ENCODE data around the gene RNF26.
"Not testable (repeated sequence)": the region's sequence is repeated elsewhere in the genome, so short reads cannot be mapped to it uniquely, and the experiment has no call there.

RNF26 gene

GRCh38 chr11:119372260-119373058 is 38.1 kb downstream of the RNF26 start:
- no peak for DNase-seq

- DNase-seq = no peak
Observed at GRCh38 chr11:119373059-119373920, 39.0 kb downstream of the RNF26 start.

GRCh38 chr11:119373921-119374631 is 39.7 kb downstream of the RNF26 start:
- DNase-seq = peak; percentile 55

GRCh38 chr11:119374632-119375336 is 40.5 kb downstream of the RNF26 start:
- DNase-seq = no peak

GRCh38 chr11:119375337-119376196 is 41.2 kb downstream of the RNF26 start:
- DNase-seq = no peak

- DNase-seq = no peak
Observed at GRCh38 chr11:119376197-119376847, 42.0 kb downstream of the RNF26 start.

- no peak for DNase-seq
Observed at GRCh38 chr11:119377112-119377901, 43.0 kb downstream of the RNF26 start.

- DNase-seq = no peak
Observed at GRCh38 chr11:119377961-119378667, 43.8 kb downstream of the RNF26 start.

- DNase-seq = no peak
Observed at GRCh38 chr11:119378851-119379465, 44.6 kb downstream of the RNF26 start.

GRCh38 chr11:119380160-119380826 is 46.0 kb downstream of the RNF26 start:
- DNase-seq = no peak

- no peak for DNase-seq
Observed at GRCh38 chr11:119380827-119381180, 46.5 kb downstream of the RNF26 start.

- DNase-seq = peak; percentile 98
Observed at GRCh38 chr11:119381181-119381988, 47.1 kb downstream of the RNF26 start, which contains the start of gene USP2. USP2 (minus strand) TSS chr11:119381690; CDS start chr11:119373480, 8,210 bp downstream.

- no peak for DNase-seq
Observed at GRCh38 chr11:119382101-119382500, 47.8 kb downstream of the RNF26 start.

GRCh38 chr11:119382513-119382912 is 48.2 kb downstream of the RNF26 start:
- not testable (repeated sequence) for DNase-seq

GRCh38 chr11:119384332-119384731 is 50.0 kb downstream of the RNF26 start:
- no peak for DNase-seq

All from stimulated activated CD4-positive, alpha-beta T cell treated with anti-CD3 and anti-CD28 coated beads, Interleukin-15, amount 100 ng/mL, for 24 hours (primary cell).